ENCODE measurements around the gene ZNF581. TPM values are rescaled to one million over a fixed set of nuclear protein-coding genes. Genes with fewer than 3 reads are reported as not detected.

The ZNF581 gene
- polyA plus RNA-seq, 1 donor from 2014 or later = 15.3 TPM

DNA sequence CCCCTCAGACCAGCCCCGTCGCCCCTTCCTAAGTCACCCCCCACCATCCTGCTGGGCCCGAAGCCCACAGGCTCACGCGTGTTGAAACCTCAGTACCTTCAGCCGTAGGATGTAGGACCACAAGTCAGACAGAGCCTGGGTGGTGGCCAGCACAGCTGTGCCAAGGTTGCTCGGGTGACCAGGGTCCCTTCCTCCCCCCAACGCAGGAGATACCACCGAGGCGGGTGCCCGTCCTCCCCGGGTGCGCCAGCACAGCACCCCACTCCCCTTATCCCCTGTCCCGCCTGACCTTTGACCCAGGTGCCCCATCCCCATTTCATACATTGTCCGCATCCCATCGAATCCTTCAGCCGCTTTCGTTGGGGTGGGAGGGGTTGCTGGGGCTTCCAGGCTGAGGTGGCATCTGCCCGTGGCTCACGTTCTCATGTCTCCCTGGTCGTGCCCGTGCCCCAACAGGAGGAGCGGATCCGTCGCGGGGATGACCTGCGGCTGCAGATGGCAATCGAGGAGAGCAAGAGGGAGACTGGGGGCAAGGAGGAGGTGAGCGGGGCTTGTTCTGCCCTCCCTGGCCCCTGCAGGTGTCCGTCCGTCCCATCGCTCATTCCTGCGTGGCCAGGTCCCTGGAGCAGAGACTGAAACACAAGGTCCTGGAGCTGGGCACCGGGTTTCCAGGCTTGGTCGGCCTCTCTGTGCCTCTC lies 46.1 kb downstream of the ZNF581 start:
- no peaks in the 10 kb centered on the region for H3K36me3 ChIP-seq (ENCODE audit: insufficient read depth, low read length)
- no peak overlapping the region for H3K9ac ChIP-seq (ENCODE audit: low read length)
- H3F3A ChIP-seq (ENCODE audit: insufficient read depth, low read length, poor library complexity, severe bottlenecking) = no peaks in the 10 kb centered on the region
- H4K20me1 ChIP-seq (ENCODE audit: insufficient read depth) = no peaks in the 10 kb centered on the region
- no peaks in the 10 kb centered on the region for H3K9me2 ChIP-seq (ENCODE audit: insufficient read depth, low read length)
- H3K9me3 ChIP-seq (ENCODE audit: low read length) = no peaks in the 10 kb centered on the region
- no peak overlapping the region for H2AFZ ChIP-seq (ENCODE audit: low read depth, low read length)
- no peaks in the 10 kb centered on the region for H3K27me3 ChIP-seq (ENCODE audit: insufficient read depth, low read depth, low read length)
- no peak for TF ChIP-seq RAD21 (conservative IDR thresholded peaks at IDR 0.05)
- TF ChIP-seq POLR2AphosphoS5 (IDR thresholded peaks at IDR 0.05) = no peak
- TF ChIP-seq EZH2 (IDR thresholded peaks at IDR 0.05; ENCODE audit: borderline replicate concordance, insufficient read depth, low read length, poor library complexity, severe bottlenecking) = no peak
- TF ChIP-seq MXI1 (conservative IDR thresholded peaks at IDR 0.05; ENCODE audit: poor library complexity, severe bottlenecking) = no peak
- TF ChIP-seq TAF1 (IDR thresholded peaks at IDR 0.05; ENCODE audit: low read depth) = no peak
- TF ChIP-seq, protein P1, sequence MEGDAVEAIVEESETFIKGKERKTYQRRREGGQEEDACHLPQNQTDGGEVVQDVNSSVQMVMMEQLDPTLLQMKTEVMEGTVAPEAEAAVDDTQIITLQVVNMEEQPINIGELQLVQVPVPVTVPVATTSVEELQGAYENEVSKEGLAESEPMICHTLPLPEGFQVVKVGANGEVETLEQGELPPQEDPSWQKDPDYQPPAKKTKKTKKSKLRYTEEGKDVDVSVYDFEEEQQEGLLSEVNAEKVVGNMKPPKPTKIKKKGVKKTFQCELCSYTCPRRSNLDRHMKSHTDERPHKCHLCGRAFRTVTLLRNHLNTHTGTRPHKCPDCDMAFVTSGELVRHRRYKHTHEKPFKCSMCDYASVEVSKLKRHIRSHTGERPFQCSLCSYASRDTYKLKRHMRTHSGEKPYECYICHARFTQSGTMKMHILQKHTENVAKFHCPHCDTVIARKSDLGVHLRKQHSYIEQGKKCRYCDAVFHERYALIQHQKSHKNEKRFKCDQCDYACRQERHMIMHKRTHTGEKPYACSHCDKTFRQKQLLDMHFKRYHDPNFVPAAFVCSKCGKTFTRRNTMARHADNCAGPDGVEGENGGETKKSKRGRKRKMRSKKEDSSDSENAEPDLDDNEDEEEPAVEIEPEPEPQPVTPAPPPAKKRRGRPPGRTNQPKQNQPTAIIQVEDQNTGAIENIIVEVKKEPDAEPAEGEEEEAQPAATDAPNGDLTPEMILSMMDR (IDR thresholded peaks at IDR 0.05; ENCODE audit: poor library complexity, severe bottlenecking) = no peak
- TF ChIP-seq SMC3 (conservative IDR thresholded peaks at IDR 0.05; ENCODE audit: poor library complexity) = no peak
- TF ChIP-seq, protein P2, sequence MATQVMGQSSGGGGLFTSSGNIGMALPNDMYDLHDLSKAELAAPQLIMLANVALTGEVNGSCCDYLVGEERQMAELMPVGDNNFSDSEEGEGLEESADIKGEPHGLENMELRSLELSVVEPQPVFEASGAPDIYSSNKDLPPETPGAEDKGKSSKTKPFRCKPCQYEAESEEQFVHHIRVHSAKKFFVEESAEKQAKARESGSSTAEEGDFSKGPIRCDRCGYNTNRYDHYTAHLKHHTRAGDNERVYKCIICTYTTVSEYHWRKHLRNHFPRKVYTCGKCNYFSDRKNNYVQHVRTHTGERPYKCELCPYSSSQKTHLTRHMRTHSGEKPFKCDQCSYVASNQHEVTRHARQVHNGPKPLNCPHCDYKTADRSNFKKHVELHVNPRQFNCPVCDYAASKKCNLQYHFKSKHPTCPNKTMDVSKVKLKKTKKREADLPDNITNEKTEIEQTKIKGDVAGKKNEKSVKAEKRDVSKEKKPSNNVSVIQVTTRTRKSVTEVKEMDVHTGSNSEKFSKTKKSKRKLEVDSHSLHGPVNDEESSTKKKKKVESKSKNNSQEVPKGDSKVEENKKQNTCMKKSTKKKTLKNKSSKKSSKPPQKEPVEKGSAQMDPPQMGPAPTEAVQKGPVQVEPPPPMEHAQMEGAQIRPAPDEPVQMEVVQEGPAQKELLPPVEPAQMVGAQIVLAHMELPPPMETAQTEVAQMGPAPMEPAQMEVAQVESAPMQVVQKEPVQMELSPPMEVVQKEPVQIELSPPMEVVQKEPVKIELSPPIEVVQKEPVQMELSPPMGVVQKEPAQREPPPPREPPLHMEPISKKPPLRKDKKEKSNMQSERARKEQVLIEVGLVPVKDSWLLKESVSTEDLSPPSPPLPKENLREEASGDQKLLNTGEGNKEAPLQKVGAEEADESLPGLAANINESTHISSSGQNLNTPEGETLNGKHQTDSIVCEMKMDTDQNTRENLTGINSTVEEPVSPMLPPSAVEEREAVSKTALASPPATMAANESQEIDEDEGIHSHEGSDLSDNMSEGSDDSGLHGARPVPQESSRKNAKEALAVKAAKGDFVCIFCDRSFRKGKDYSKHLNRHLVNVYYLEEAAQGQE (IDR thresholded peaks at IDR 0.05; ENCODE audit: borderline replicate concordance) = no peak
- no peak for TF ChIP-seq EP300 (conservative IDR thresholded peaks at IDR 0.05; ENCODE audit: poor library complexity, severe bottlenecking)
- H3K4me3 ChIP-seq (ENCODE audit: low read length) = no peak overlapping the region
- no peak overlapping the region for H3K4me2 ChIP-seq (ENCODE audit: low read length)
- H3K27ac ChIP-seq (ENCODE audit: low read length) = no peak overlapping the region
- no peaks in the 10 kb centered on the region for H3K79me2 ChIP-seq (replicated peaks; ENCODE audit: insufficient read depth, low read length)

DNA sequence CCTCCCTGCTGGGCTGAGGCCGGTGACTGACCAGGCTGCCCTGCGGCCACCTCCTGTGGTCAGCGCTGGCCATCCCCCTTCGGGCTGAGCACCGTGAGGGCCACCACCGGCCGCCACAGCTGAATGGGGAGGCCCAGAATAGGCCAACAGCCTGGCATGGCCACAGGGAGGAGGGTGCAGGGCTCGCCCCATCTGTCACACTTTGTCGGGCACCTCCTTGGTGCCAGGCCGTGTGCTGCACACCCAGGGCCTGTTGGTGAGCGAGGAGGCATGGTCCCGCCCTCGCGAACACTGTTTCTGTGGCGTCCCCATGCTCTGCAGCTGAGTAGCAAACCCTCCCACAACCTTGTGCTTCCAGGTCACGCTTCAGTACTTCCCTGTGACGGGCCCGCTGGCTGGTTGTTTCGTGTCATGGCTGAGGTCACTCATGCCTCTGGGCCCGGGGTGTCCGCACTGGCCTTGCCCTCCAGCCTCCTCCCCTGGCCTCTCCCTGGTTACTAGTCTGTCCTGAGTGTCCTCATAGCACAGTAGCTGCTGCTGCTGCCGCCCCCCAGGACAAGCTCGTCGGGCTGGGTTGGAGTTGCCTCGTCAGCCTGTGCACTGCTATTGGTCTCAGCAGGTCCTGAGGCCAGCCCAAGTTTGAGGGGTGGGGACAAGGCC lies 46.8 kb downstream of the ZNF581 start:
- H3K9me2 ChIP-seq (ENCODE audit: insufficient read depth, low read length) = no peaks in the 10 kb centered on the region
- no peak overlapping the region for H3K9ac ChIP-seq (ENCODE audit: low read length)
- no peaks in the 10 kb centered on the region for H3K9me3 ChIP-seq (ENCODE audit: low read length)
- H2AFZ ChIP-seq (ENCODE audit: low read depth, low read length) = no peak overlapping the region
- H3K27ac ChIP-seq (ENCODE audit: low read length) = no peak overlapping the region
- H3K79me2 ChIP-seq (replicated peaks; ENCODE audit: insufficient read depth, low read length) = no peaks in the 10 kb centered on the region
- TF ChIP-seq, protein P1 (IDR thresholded peaks at IDR 0.05; ENCODE audit: poor library complexity, severe bottlenecking) = no peak
- TF ChIP-seq SMC3 (conservative IDR thresholded peaks at IDR 0.05; ENCODE audit: poor library complexity) = no peak
- TF ChIP-seq RAD21 (conservative IDR thresholded peaks at IDR 0.05) = no peak
- TF ChIP-seq, protein P2 (IDR thresholded peaks at IDR 0.05; ENCODE audit: borderline replicate concordance) = no peak
- no peak for TF ChIP-seq POLR2AphosphoS5 (IDR thresholded peaks at IDR 0.05)
- TF ChIP-seq TAF1 (IDR thresholded peaks at IDR 0.05; ENCODE audit: low read depth) = no peak
- no peak for TF ChIP-seq EP300 (conservative IDR thresholded peaks at IDR 0.05; ENCODE audit: poor library complexity, severe bottlenecking)
- no peak for TF ChIP-seq EZH2 (IDR thresholded peaks at IDR 0.05; ENCODE audit: borderline replicate concordance, insufficient read depth, low read length, poor library complexity, severe bottlenecking)
- TF ChIP-seq MXI1 (conservative IDR thresholded peaks at IDR 0.05; ENCODE audit: poor library complexity, severe bottlenecking) = no peak
- H3K4me3 ChIP-seq (ENCODE audit: low read length) = no peak overlapping the region
- H3K4me2 ChIP-seq (ENCODE audit: low read length) = no peak overlapping the region
- no peaks in the 10 kb centered on the region for H3K27me3 ChIP-seq (ENCODE audit: insufficient read depth, low read depth, low read length)
- no peaks in the 10 kb centered on the region for H3F3A ChIP-seq (ENCODE audit: insufficient read depth, low read length, poor library complexity, severe bottlenecking)
- no peaks in the 10 kb centered on the region for H4K20me1 ChIP-seq (ENCODE audit: insufficient read depth)
- no peaks in the 10 kb centered on the region for H3K36me3 ChIP-seq (ENCODE audit: insufficient read depth, low read length)
